Tibial nerve (tissue), 4 donors: ENCODE data around the gene SMC3. TPM values are rescaled to one million over a fixed set of nuclear protein-coding genes. Genes with fewer than 3 reads are reported as not detected.

Experiments
- DNase-seq, 2 donors: peaks; one replicate each; pipeline ENCODE4 v3.0.0-alpha.2; 2019; ENCODE audit warnings: low spot score in 2 of 2
- H3K27ac ChIP-seq, 4 donors: fragments of 200-600 bp; sonication (generic) in 3 of 4; one replicate each; pipeline ENCODE4 v1.5.1; 2017 to 2019; ENCODE audit warnings: mild to moderate bottlenecking in 1 of 4
- H3K27me3 ChIP-seq, 2 donors: fragments of 200-600 bp; sonication (generic) in 1 of 2; one replicate each; pipeline versions ENCODE4 v1.5.1 to v1.6.0; 2017 to 2019
- H3K36me3 ChIP-seq, 3 donors: fragments of 200-600 bp; sonication (generic); one replicate each; pipeline ENCODE4 v1.5.1; 2018 to 2019
- H3K4me1 ChIP-seq, 4 donors: fragments of 200-600 bp; sonication (generic) in 3 of 4; one replicate each; pipeline ENCODE4 v1.5.1; 2017 to 2019
- H3K4me3 ChIP-seq, 4 donors: fragments of 200-600 bp; sonication (generic) in 3 of 4; one replicate each; pipeline ENCODE4 v1.5.1; 2017 to 2019; ENCODE audit warnings: mild to moderate bottlenecking in 1 of 4, moderate library complexity in 1 of 4
- H3K9me3 ChIP-seq, 4 donors: fragments of 200-600 bp; sonication (generic) in 3 of 4; one replicate each; pipeline ENCODE4 v1.5.1; 2017 to 2019
- CTCF ChIP-seq, 5 experiments: fragments of 200-600 bp in 3 of 5; fragments of 450-650 bp in 2 of 5; sonication (generic) in 3 of 5; IDR thresholded peaks; one replicate each; pipeline ENCODE4 v1.5.1; 2016 to 2019; ENCODE audit warnings: antibody characterized with exemption in 5 of 5, mild to moderate bottlenecking in 3 of 5, moderate library complexity in 2 of 5
- EP300 ChIP-seq, 2 donors: sonication (generic); formaldehyde crosslinking; IDR thresholded peaks; one replicate each; pipeline ENCODE4 v1.6.1; 2017; ENCODE audit warnings: antibody characterized with exemption in 2 of 2, mild to moderate bottlenecking in 1 of 2
- POLR2A ChIP-seq, 2 donors: fragments of 450-650 bp; IDR thresholded peaks; one replicate each; pipeline ENCODE4 v1.6.1; 2017; ENCODE audit warnings: antibody characterized with exemption in 2 of 2, mild to moderate bottlenecking in 2 of 2, moderate library complexity in 2 of 2
- WGBS, 2 donors: methylation state at CpG; one replicate each; pipeline ENCODE4 v1.1.5; 2018; 5-methylcytosine and 5-hydroxymethylcytosine counted together
- total RNA-seq, 4 donors: library from RNA; depleted of rRNA; stranded (reverse); fragments of >200 nt; gene quantifications; one replicate each; pipeline ENCODE4 v1.1.0, GENCODE V29; 2016

Gene SMC3
- total RNA-seq, 4 donors from 2014 or later = 31.0 to 41.4 (median 33.4) TPM

- TF ChIP-seq EP300 (IDR thresholded peaks at IDR 0.05) (no peak), CTCF (IDR thresholded peaks at IDR 0.05) (no peak), POLR2A (IDR thresholded peaks at IDR 0.05) (no peak)
- Histone ChIP-seq H3K9me3 (no peaks in the 10 kb centered on the region), H3K4me1 (no peaks in the 10 kb centered on the region), H3K27ac (no peak overlapping the region), H3K4me3 (no peak overlapping the region), H3K27me3 (no peaks in the 10 kb centered on the region), H3K36me3 (no peaks in the 10 kb centered on the region)
- no peak for DNase-seq
- whole genome bisulfite sequencing, 2 donors = 95 to 96% methylated on average over 5 of the region's 5 CpGs
Measured at GRCh38 chr10:110616493-110617033, 49.1 kb downstream of the SMC3 start.

- DNase-seq = no peak
- Histone ChIP-seq H3K36me3 (no peaks in the 10 kb centered on the region), H3K9me3 (no peaks in the 10 kb centered on the region), H3K4me3 (no peak overlapping the region), H3K4me1 (no peaks in the 10 kb centered on the region), H3K27ac (no peak overlapping the region), H3K27me3 (no peaks in the 10 kb centered on the region)
- TF ChIP-seq POLR2A (IDR thresholded peaks at IDR 0.05) = no peak
- TF ChIP-seq EP300 (IDR thresholded peaks at IDR 0.05) = no peak
- no peak for TF ChIP-seq CTCF (IDR thresholded peaks at IDR 0.05)
- 79 to 93% methylated on average over 7 of the region's 7 CpGs for WGBS, 2 donors
Measured at GRCh38 chr10:110617425-110618229, 50.1 kb downstream of the SMC3 start.

- no peak overlapping the region for H3K27ac ChIP-seq
- H3K36me3 ChIP-seq = no peaks in the 10 kb centered on the region
- TF ChIP-seq CTCF (IDR thresholded peaks at IDR 0.05) (no peak), POLR2A (IDR thresholded peaks at IDR 0.05) (no peak), EP300 (IDR thresholded peaks at IDR 0.05) (no peak)
- DNase-seq = no peak
- H3K4me1 ChIP-seq = no peaks in the 10 kb centered on the region
- no peaks in the 10 kb centered on the region for H3K9me3 ChIP-seq
- no peaks in the 10 kb centered on the region for H3K27me3 ChIP-seq
- no peak overlapping the region for H3K4me3 ChIP-seq
- 66 to 67% methylated on average over 5 of the region's 5 CpGs for WGBS, 2 donors
Measured at GRCh38 chr10:110618230-110618610, 50.7 kb downstream of the SMC3 start.

GRCh38 chr10:110619514-110620397 lies 52.3 kb downstream of the SMC3 start:
- 48 to 72% methylated on average over 3 of the region's 3 CpGs for WGBS, 2 donors

More at GRCh38 chr10:110619514-110620397, 52.3 kb downstream of the SMC3 start:
- Histone ChIP-seq H3K9me3 (no peaks in the 10 kb centered on the region), H3K4me1 (no peaks in the 10 kb centered on the region), H3K27me3 (no peaks in the 10 kb centered on the region), H3K4me3 (no peak overlapping the region), H3K27ac (no peak overlapping the region), H3K36me3 (no peaks in the 10 kb centered on the region)
- TF ChIP-seq POLR2A (IDR thresholded peaks at IDR 0.05) (no peak), EP300 (IDR thresholded peaks at IDR 0.05) (no peak), CTCF (IDR thresholded peaks at IDR 0.05) (no peak)
- DNase-seq = no peak
